Kidney (tissue), 14 donors: ENCODE measurements around the gene TUBGCP4. TPM values are rescaled to one million over a fixed set of nuclear protein-coding genes. Genes with fewer than 3 reads are reported as not detected.

Experiments used
- DNase-seq, 5 donors: peaks; one replicate each; pipeline ENCODE4 v3.0.0-alpha.2; 2013 to 2020
- FAIRE-seq: peaks from 2 replicates; lab custom pipeline; 2012; peaks lifted over from hg19 to GRCh38; lab: Jason Lieb, UNC
- H3K27ac ChIP-seq, 2 donors: one replicate each; pipeline ENCODE4 v1.7.0; 2013; ENCODE audit warnings: low read depth in 2 of 2, low read length in 2 of 2, inconsistent platforms in 1 of 2
- H3K27me3 ChIP-seq: one replicate; pipeline ENCODE4 v1.7.1; 2013; ENCODE audit warnings: low read length, inconsistent platforms; ENCODE audit not compliant: control insufficient read depth, insufficient read depth
- H3K36me3 ChIP-seq, 3 donors: one replicate each; pipeline versions ENCODE4 v1.7.0 to v1.7.1; 2013; ENCODE audit warnings: low read length in 3 of 3, control low read depth in 1 of 3, inconsistent platforms in 1 of 3; ENCODE audit not compliant: insufficient read depth in 3 of 3, control insufficient read depth in 2 of 3
- H3K4me1 ChIP-seq, 3 donors: one replicate each; pipeline versions ENCODE4 v1.7.0 to v1.7.1; 2013; ENCODE audit warnings: low read length in 3 of 3, inconsistent platforms in 1 of 3, low read depth in 1 of 3; ENCODE audit not compliant: control insufficient read depth in 2 of 3, insufficient read depth in 2 of 3
- H3K4me3 ChIP-seq, 3 donors: one replicate each; pipeline versions ENCODE4 v1.7.0 to v1.8.1; 2013; ENCODE audit warnings: low read length in 3 of 3, control low read depth in 1 of 3, inconsistent platforms in 1 of 3
- H3K9ac ChIP-seq, 3 donors: one replicate each; pipeline versions ENCODE4 v1.7.0 to v1.7.1; 2013; ENCODE audit warnings: low read length in 3 of 3, control low read depth in 1 of 3, inconsistent platforms in 1 of 3
- H3K9me3 ChIP-seq, 3 donors: one replicate each; pipeline versions ENCODE4 v1.7.0 to v1.7.1; 2013; ENCODE audit warnings: low read length in 3 of 3, control low read depth in 1 of 3, inconsistent platforms in 1 of 3; ENCODE audit not compliant: control insufficient read depth in 2 of 3, insufficient read depth in 1 of 3
- intact Hi-C: fragments of 100-400 bp; cut with DNase I; formaldehyde crosslinking; loops from one replicate; pipeline ENCODE4 v1.11.1; 2022
- polyA plus RNA-seq: library from polyadenylated mRNA; stranded (reverse); fragments of 350-450 nt; fragmentation: Illumina TruSeq; extraction: RNeasy Lipid Tissue Mini Kit (QIAGEN cat#74804); gene quantifications from one replicate; pipeline ENCODE4 v1.2.3, GENCODE V29; 2014; ENCODE audit warnings: low read depth, low replicate concordance; ENCODE audit not compliant: insufficient read depth
- total RNA-seq: library from RNA; stranded (reverse); fragmentation: NEBNext Ultra II Directional; extraction: Animal tissue kit (Norgen Biotek cat#: 25700); gene quantifications from one replicate; pipeline ENCODE4 v1.2.1, GENCODE V29; 2021
- TF ChIP-seq, protein P1 (sequence below): IDR thresholded peaks from 3 replicates; pipeline ENCODE4 v1.5.1; 2012; ENCODE audit warnings: mild to moderate bottlenecking, moderate library complexity, borderline replicate concordance; ENCODE audit not compliant: insufficient read depth; ENCODE audit errors: extremely low read depth
- donor health status: control.
- donor health status: control.
- donor health status: control.
- donor health status: control.
- donor health status: control.
- donor health status: DM: yes; HTN: yes; CAD: no.
- donor health status: Normal renal cell carcinoma (clear cell type).

The TUBGCP4 gene
- total and polyA plus RNA-seq, 2 donors from 2014 or later, result 2.7 to 12.9 TPM

DNA sequence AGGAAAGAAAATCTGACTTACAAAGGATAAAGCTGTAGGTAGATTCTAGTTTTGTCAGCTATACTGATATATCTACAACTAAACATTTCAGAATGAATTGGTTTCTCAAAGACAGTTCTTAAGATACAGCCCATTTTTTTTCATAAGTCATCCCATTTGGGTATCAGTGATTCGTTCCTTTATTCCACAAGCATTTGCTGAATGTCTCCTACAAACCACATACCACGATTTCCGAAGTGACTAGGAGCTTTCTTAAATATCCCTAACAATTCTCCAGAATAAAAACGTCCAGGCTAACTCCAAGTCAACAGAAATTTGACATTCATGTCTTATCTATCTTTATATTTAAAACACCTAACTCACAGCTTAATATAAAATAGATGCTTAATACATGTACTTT is 62.3 kb downstream of the TUBGCP4 start:
- Histone ChIP-seq H3K27ac (no peak overlapping the region), H3K36me3 (peaks cover 10 to 46% (median 20%) of the 10 kb centered on the region in 3 donors), H3K4me1 (no peaks in the 10 kb centered on the region), H3K9me3 (no peaks in the 10 kb centered on the region), H3K27me3 (no peaks in the 10 kb centered on the region), H3K9ac (no peak overlapping the region), H3K4me3 (no peak overlapping the region)
- TF ChIP-seq, protein P1, sequence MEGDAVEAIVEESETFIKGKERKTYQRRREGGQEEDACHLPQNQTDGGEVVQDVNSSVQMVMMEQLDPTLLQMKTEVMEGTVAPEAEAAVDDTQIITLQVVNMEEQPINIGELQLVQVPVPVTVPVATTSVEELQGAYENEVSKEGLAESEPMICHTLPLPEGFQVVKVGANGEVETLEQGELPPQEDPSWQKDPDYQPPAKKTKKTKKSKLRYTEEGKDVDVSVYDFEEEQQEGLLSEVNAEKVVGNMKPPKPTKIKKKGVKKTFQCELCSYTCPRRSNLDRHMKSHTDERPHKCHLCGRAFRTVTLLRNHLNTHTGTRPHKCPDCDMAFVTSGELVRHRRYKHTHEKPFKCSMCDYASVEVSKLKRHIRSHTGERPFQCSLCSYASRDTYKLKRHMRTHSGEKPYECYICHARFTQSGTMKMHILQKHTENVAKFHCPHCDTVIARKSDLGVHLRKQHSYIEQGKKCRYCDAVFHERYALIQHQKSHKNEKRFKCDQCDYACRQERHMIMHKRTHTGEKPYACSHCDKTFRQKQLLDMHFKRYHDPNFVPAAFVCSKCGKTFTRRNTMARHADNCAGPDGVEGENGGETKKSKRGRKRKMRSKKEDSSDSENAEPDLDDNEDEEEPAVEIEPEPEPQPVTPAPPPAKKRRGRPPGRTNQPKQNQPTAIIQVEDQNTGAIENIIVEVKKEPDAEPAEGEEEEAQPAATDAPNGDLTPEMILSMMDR, result no peak
- intact Hi-C loops, result no loop called here
- DNase-seq, result no peak
- no peak for FAIRE-seq

DNA sequence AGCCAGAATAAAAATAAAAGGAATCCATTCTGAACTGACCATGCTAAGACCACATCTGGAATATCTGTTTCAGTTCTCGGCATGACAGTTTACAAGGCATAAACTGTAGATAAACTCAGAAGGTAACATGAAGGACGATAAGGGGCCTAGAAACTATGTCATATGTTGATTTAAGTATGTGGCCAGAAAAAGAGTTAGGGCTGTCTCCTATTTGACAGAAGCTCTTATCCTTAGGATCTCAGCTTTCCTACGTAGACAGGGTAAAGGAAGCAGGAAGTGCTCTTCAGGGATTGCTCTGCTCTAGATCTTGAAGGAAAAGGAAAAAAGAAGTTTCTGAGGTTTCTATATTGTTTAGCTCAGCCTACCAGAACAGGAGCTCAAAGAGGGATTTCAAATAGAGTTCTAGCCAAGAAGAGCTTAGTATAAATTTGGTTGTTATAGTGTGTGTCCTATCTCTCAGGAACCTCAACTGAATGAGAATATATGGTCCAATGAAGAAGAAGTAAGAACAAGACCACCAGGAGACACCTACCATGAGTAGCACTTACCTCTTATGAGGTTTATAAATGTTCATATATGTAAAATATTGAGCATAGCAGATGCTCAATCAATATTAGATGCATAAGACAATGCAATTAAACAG is 62.9 kb downstream of the TUBGCP4 start:
- H3K9ac ChIP-seq, result no peak overlapping the region
- H3K9me3 ChIP-seq, result no peaks in the 10 kb centered on the region
- FAIRE-seq (no peak), DNase-seq (no peak)
- H3K36me3 ChIP-seq, result peaks cover 10 to 48% (median 20%) of the 10 kb centered on the region in 3 donors
- intact Hi-C loops, result no loop called here
- TF ChIP-seq, protein P1, result no peak
- no peak overlapping the region for H3K27ac ChIP-seq
- no peaks in the 10 kb centered on the region for H3K4me1 ChIP-seq
- no peaks in the 10 kb centered on the region for H3K27me3 ChIP-seq
- no peak overlapping the region for H3K4me3 ChIP-seq

DNA sequence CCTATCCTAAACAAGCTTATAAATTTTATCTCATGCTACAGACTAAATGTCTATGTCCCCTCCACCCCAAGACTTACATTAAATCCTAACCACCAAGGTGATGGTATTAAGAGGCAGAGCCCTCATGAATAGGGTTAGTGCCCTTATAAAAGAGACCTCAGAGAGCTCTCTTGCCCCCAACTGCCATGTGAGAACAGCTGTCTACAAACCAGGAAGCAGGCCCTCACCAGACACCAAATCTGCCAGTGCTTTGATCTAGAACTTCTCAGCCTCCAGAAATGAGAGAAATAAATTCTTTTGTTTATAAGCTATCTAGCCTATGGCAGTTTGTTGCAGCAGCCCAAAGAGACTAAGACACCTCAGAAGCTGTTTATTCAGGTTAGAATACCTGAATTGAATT is 63.5 kb downstream of the TUBGCP4 start:
- Histone ChIP-seq H3K4me3 (no peak overlapping the region), H3K27me3 (no peaks in the 10 kb centered on the region), H3K27ac (no peak overlapping the region), H3K9ac (no peak overlapping the region), H3K9me3 (no peaks in the 10 kb centered on the region), H3K4me1 (no peaks in the 10 kb centered on the region), H3K36me3 (peaks cover 10 to 44% (median 20%) of the 10 kb centered on the region in 3 donors)
- no peak for FAIRE-seq
- TF ChIP-seq, protein P1, result no peak
- intact Hi-C loops, result no loop called here
- DNase-seq, result no peak
